GM12878 (cell line): Measurements from ENCODE around the gene DISP2. TPM values are rescaled to one million over a fixed set of nuclear protein-coding genes. Genes with fewer than 3 reads are reported as not detected.

Experiments
- ATAC-seq: fragments of 200-7000 bp; cut with Tn5 transposase; 3 replicates; pipeline ENCODE4 v1.9.1; 2020; ENCODE audit warnings: mild to moderate bottlenecking, moderate library complexity
- BruUV-seq: library from RNA; stranded (reverse); fragments of 400-500 nt; replicated peaks from 2 replicates; lab custom pipeline; 2021; lab: Mats Ljungman, UMichigan
- CTCF ChIA-PET: fragments of 300-600 bp; sonication (Branson Sonifier 250); formaldehyde crosslinking; extraction: SDS; loops from one replicate; lab custom pipeline; 2021; ENCODE audit warnings: inconsistent platforms; lab: Yijun Ruan, JAX
- POLR2A ChIA-PET: fragments of 350-600 bp; formaldehyde crosslinking; extraction: SDS; loops from one replicate; lab custom pipeline; 2021; ENCODE audit warnings: inconsistent platforms; lab: Charles Lee
- RAD21 ChIA-PET: fragments of 300-600 bp; sonication (Branson Sonifier 250); formaldehyde crosslinking; loops from one replicate; lab custom pipeline; 2023; ENCODE audit warnings: antibody characterized with exemption; ENCODE audit not compliant: unreplicated experiment; lab: Charles Lee
- SMC1A ChIA-PET: fragments of 300-600 bp; sonication (Branson Sonifier 250); formaldehyde crosslinking; loops from one replicate; lab custom pipeline; 2023; ENCODE audit not compliant: unreplicated experiment, uncharacterized antibody; lab: Charles Lee
- DNase-seq: peaks from one replicate; pipeline ENCODE4 v3.0.0-alpha.2; 2011; ENCODE audit warnings: low read depth, low spot score
- FAIRE-seq: peaks from 3 replicates; lab custom pipeline; 2011; peaks lifted over from hg19 to GRCh38; lab: Jason Lieb, UNC
- H2AFZ ChIP-seq: 2 replicates; pipeline ENCODE4 v1.6.0; 2011; ENCODE audit warnings: low read depth, low read length, control low read depth; ENCODE audit not compliant: control insufficient read depth
- H3K27ac ChIP-seq: 2 replicates; pipeline ENCODE4 v1.5.1; 2011; ENCODE audit warnings: control low read depth; ENCODE audit not compliant: control insufficient read depth, insufficient read depth
- H3K27me3 ChIP-seq, 2 experiments: replicated peaks in 1 of 2; 2 replicates each; pipeline versions ENCODE4 v1.6.0 to v1.6.1; 2011; ENCODE audit warnings: low read length in 1 of 2; ENCODE audit not compliant: control insufficient read depth in 2 of 2, insufficient read depth in 2 of 2
- H3K36me3 ChIP-seq, 2 experiments: 2 replicates each; pipeline ENCODE4 v1.5.1; 2011; ENCODE audit warnings: low read length in 1 of 2; ENCODE audit not compliant: control insufficient read depth in 2 of 2, insufficient read depth in 2 of 2
- H3K4me1 ChIP-seq: 2 replicates; pipeline ENCODE4 v1.6.1; 2011; ENCODE audit warnings: mild to moderate bottlenecking, low read length, moderate library complexity, mixed read lengths; ENCODE audit not compliant: control insufficient read depth, insufficient read depth
- H3K4me2 ChIP-seq: 2 replicates; pipeline ENCODE4 v1.6.0; 2011; ENCODE audit warnings: control low read depth; ENCODE audit not compliant: control insufficient read depth, insufficient read depth
- H3K4me3 ChIP-seq: fragments of 200-600 bp; sonication (generic); 2 replicates; pipeline ENCODE4 v1.5.1; 2016
- H3K79me2 ChIP-seq: 2 replicates; pipeline ENCODE4 v1.6.0; 2011; ENCODE audit warnings: low read length; ENCODE audit not compliant: control insufficient read depth, insufficient read depth
- H3K9ac ChIP-seq: 2 replicates; pipeline ENCODE4 v1.8.0; 2011; ENCODE audit warnings: low read length, control low read depth, mixed read lengths; ENCODE audit not compliant: control insufficient read depth, insufficient read depth
- H3K9me3 ChIP-seq: replicated peaks from 3 replicates; pipeline ENCODE4 v1.5.1; 2011; ENCODE audit warnings: mild to moderate bottlenecking, low read length; ENCODE audit not compliant: control insufficient read depth, insufficient read depth
- H4K20me1 ChIP-seq: 2 replicates; pipeline ENCODE4 v1.6.0; 2011; ENCODE audit not compliant: control insufficient read depth, insufficient read depth
- ASH2L ChIP-seq: fragments of 300-600, 200-600 bp; sonication (generic); IDR thresholded peaks from 2 replicates; pipeline ENCODE4 v1.6.1; 2017; ENCODE audit warnings: low read depth, mild to moderate bottlenecking, borderline replicate concordance
- ATF7 ChIP-seq: fragments of 450-650 bp; IDR thresholded peaks from 2 replicates; pipeline ENCODE4 v1.6.1; 2016; ENCODE audit warnings: low read depth, mild to moderate bottlenecking
- CREM ChIP-seq: IDR thresholded peaks from 2 replicates; pipeline ENCODE4 v1.6.1; 2014; ENCODE audit warnings: antibody characterized with exemption, low read depth
- E2F4 ChIP-seq: IDR thresholded peaks from 2 replicates; pipeline ENCODE4 v1.6.1; 2012; ENCODE audit warnings: low read depth, low read length, improper control_type of control experiment
- HCFC1 ChIP-seq: fragments of 150-350 bp; IDR thresholded peaks from 2 replicates; pipeline ENCODE4 v1.6.1; 2014; ENCODE audit warnings: low read length
- MTA3 ChIP-seq: IDR thresholded peaks from 2 replicates; pipeline ENCODE4 v1.6.1; 2012; ENCODE audit warnings: low read length, inconsistent platforms, borderline replicate concordance
- MYC ChIP-seq: IDR thresholded peaks from 2 replicates; pipeline ENCODE4 v1.6.1; 2011; ENCODE audit warnings: mild to moderate bottlenecking, low read length, moderate library complexity, inconsistent platforms; ENCODE audit not compliant: insufficient read depth, insufficient replicate concordance, insufficient read length, severe bottlenecking
- NFIC ChIP-seq: IDR thresholded peaks from 2 replicates; pipeline ENCODE4 v1.6.1; 2012; ENCODE audit warnings: low read depth, mild to moderate bottlenecking, inconsistent platforms, low read length, moderate library complexity
- NR2C1 ChIP-seq: fragments of 450-650 bp; IDR thresholded peaks from 2 replicates; pipeline ENCODE4 v1.6.1; 2017; ENCODE audit warnings: antibody characterized with exemption, mild to moderate bottlenecking, moderate library complexity
- PAX8 ChIP-seq: fragments of 450-650 bp; IDR thresholded peaks from 2 replicates; pipeline ENCODE4 v1.6.1; 2017; ENCODE audit warnings: mild to moderate bottlenecking, moderate library complexity
- RELB ChIP-seq: fragments of 450-650 bp; IDR thresholded peaks from 2 replicates; pipeline ENCODE4 v1.6.1; 2017; ENCODE audit warnings: low read depth, mild to moderate bottlenecking, moderate library complexity
- RFX5 ChIP-seq: IDR thresholded peaks from 2 replicates; pipeline ENCODE4 v1.6.1; 2011; ENCODE audit warnings: low read depth, low read length, improper control_type of control experiment
- SP1 ChIP-seq: IDR thresholded peaks from one replicate; pipeline ENCODE4 v1.6.1; 2011; ENCODE audit warnings: low read depth, low read length
- ZBED1 ChIP-seq: IDR thresholded peaks from 2 replicates; pipeline ENCODE4 v1.6.1; 2016; ENCODE audit warnings: borderline replicate concordance
- ZNF207 ChIP-seq: fragments of 450-650 bp; IDR thresholded peaks from 2 replicates; pipeline ENCODE4 v1.6.1; 2014; ENCODE audit warnings: antibody characterized with exemption, mild to moderate bottlenecking, borderline replicate concordance
- ZNF622 ChIP-seq: fragments of 450-650 bp; IDR thresholded peaks from 2 replicates; pipeline ENCODE4 v1.6.1; 2017; ENCODE audit warnings: mild to moderate bottlenecking, inconsistent platforms
- ZNF687 ChIP-seq: fragments of 450-650 bp; IDR thresholded peaks from 2 replicates; pipeline ENCODE4 v1.6.1; 2017; ENCODE audit warnings: mild to moderate bottlenecking, moderate library complexity
- whole genome bisulfite sequencing: methylation state at CpG from one replicate; pipeline ENCODE4 v1.1.6; 2016; ENCODE audit warnings: low lambda C conversion rate; ENCODE audit not compliant: insufficient replicate concordance, insufficient coverage; ENCODE audit errors: missing lambda C conversion rate; 5-methylcytosine and 5-hydroxymethylcytosine counted together
- in situ Hi-C: fragments of 300-500 bp; cut with MboI; formaldehyde crosslinking; loops from 9 replicates; pipeline ENCODE4 v1.14.3; 2018; ENCODE audit warnings: mixed read lengths
- intact Hi-C: fragments of 100-400 bp; cut with micrococcal nuclease; formaldehyde crosslinking; loops from one replicate; pipeline ENCODE4 v1.14.2; 2022; ENCODE audit not compliant: unreplicated experiment
- polyA plus RNA-seq, 11 experiments: library from polyadenylated mRNA; depleted of rRNA in 4 of 11; unstranded in 6 of 11; stranded (reverse) in 5 of 11; fragments of >200 nt; fragmentation: Nextera tagmentation in 4 of 11; fragmentation: Illumina TruSeq in 1 of 11; extraction: Ambion mirVana in 4 of 11; extraction: Trizol in 1 of 11; gene quantifications; 1 replicate in 1 of 11; 2 replicates in 10 of 11; pipeline versions ENCODE4 v1.2.1 to v1.2.3, GENCODE V29; 2011 to 2016; ENCODE audit warnings: inconsistent platforms in 2 of 11, missing spikeins in 2 of 11, low read depth in 1 of 11
- total RNA-seq, 4 experiments: library from RNA; depleted of rRNA in 3 of 4; stranded (reverse); fragments of >200 nt in 3 of 4; fragmentation: Illumina TruSeq in 1 of 4; extraction: Trizol in 1 of 4; gene quantifications; 2 replicates each; pipeline versions ENCODE4 v1.2.1 to v1.2.3, GENCODE V29; 2013 to 2021

The DISP2 gene
- total and polyA plus RNA-seq, 10 of the 15 experiments (the other 5 are each of a cell fraction or from before 2014, with no cell fraction given): under 0.01 to 0.20 (median 0.12) TPM; not detected in 7

GRCh38 chr15:40352281-40352901 is 5.6 kb upstream of the DISP2 start:
- SMC1A ChIA-PET: no interaction called here
- no peaks in the 10 kb centered on the region for H3K9me3 ChIP-seq
- no peak for FAIRE-seq
- TF ChIP-seq ASH2L: no peak
- no peak for TF ChIP-seq ZNF622
- TF ChIP-seq ATF7: no peak
- TF ChIP-seq MTA3: no peak
- no peak for TF ChIP-seq RFX5
- no peak for TF ChIP-seq RELB
- no peak for TF ChIP-seq SP1
- TF ChIP-seq HCFC1: no peak
- no peak for TF ChIP-seq ZNF207
- no peak for TF ChIP-seq MYC
- TF ChIP-seq E2F4: no peak
- no peak for TF ChIP-seq ZNF687
- TF ChIP-seq PAX8: no peak
- TF ChIP-seq NR2C1: no peak
- no peak for TF ChIP-seq NFIC
- TF ChIP-seq ZBED1: no peak
- no peak for TF ChIP-seq CREM
- TF ChIP-seq, all 136 proteins: peak for 0
- Histone ChIP-seq H3K9ac (no peak overlapping the region), H2AFZ (no peak overlapping the region), H4K20me1 (no peaks in the 10 kb centered on the region), H3K36me3 (no peaks in the 10 kb centered on the region), H3K79me2 (no peaks in the 10 kb centered on the region), H3K4me1 (no peaks in the 10 kb centered on the region), H3K27me3 (peaks cover 0 to 2% of the 10 kb centered on the region in 2 experiments; a peak in 1 of 4 replicates), H3K27ac (no peak overlapping the region), H3K4me2 (no peak overlapping the region), H3K4me3 (no peak overlapping the region)
- RAD21 ChIA-PET: no interaction called here
- POLR2A ChIA-PET: no interaction called here
- WGBS: 32% methylated on average over 7 of the region's 7 CpGs
- DNase-seq (no peak), ATAC-seq (no peak)
- in situ Hi-C loops (no loop called here), intact Hi-C loops (no loop called here)
- BruUV-seq: no TSS peak
- CTCF ChIA-PET: interaction anchor here (1.8 kb wide), 1 partner anchor 10 kb away, joined by 6 read pairs; no protein-coding TSS in a partner anchor
